Stimulated activated CD4-positive, alpha-beta T cell treated with anti-CD3 and anti-CD28 coated beads, Interleukin-15, amount 100 ng/mL, for 1 hour (primary cell): ENCODE results near the gene PIK3AP1.
"Not testable (repeated sequence)": the region's sequence is repeated elsewhere in the genome, so short reads cannot be mapped to it uniquely, and the experiment has no call there.

ENCODE experiments used
- DNase-seq, 2 donors: peaks; one replicate each; pipeline ENCODE4 v3.0.0-alpha.2; 2020; ENCODE audit warnings: low read depth in 1 of 2, low spot score in 1 of 2

The PIK3AP1 gene

GRCh38 chr10:96699613-96700012, 20.7 kb downstream of the PIK3AP1 start:
- no peak for DNase-seq

- DNase-seq, result not testable (repeated sequence)
These were observed 22.0 kb downstream of the PIK3AP1 start for GRCh38 chr10:96698305-96698704.

GRCh38 chr10:96697438-96697837, 22.9 kb downstream of the PIK3AP1 start:
- DNase-seq, result no peak

GRCh38 chr10:96696845-96697425, 23.4 kb downstream of the PIK3AP1 start:
- DNase-seq, result no peak

GRCh38 chr10:96695975-96696634, 24.2 kb downstream of the PIK3AP1 start:
- DNase-seq, result no peak

- DNase-seq, result no peak
These were observed 24.9 kb downstream of the PIK3AP1 start for GRCh38 chr10:96695366-96695765.

GRCh38 chr10:96693431-96693830, 26.9 kb downstream of the PIK3AP1 start:
- DNase-seq, result no peak

- no peak for DNase-seq
These were observed 27.9 kb downstream of the PIK3AP1 start for GRCh38 chr10:96692427-96692826.

GRCh38 chr10:96691761-96692160, 28.6 kb downstream of the PIK3AP1 start:
- DNase-seq, result no peak

GRCh38 chr10:96690755-96691730, 29.3 kb downstream of the PIK3AP1 start:
- DNase-seq, result no peak

- no peak for DNase-seq
These were observed 31.5 kb downstream of the PIK3AP1 start for GRCh38 chr10:96688789-96689188.

- DNase-seq, result no peak
These were observed 32.8 kb downstream of the PIK3AP1 start for GRCh38 chr10:96687317-96688012.

- DNase-seq, result no peak
These were observed 33.8 kb downstream of the PIK3AP1 start for GRCh38 chr10:96686514-96686913.

- no peak for DNase-seq
These were observed 35.0 kb downstream of the PIK3AP1 start for GRCh38 chr10:96685306-96685705.

- no peak for DNase-seq
These were observed 35.5 kb downstream of the PIK3AP1 start for GRCh38 chr10:96684826-96685225.

- DNase-seq, result no peak
These were observed 36.6 kb downstream of the PIK3AP1 start for GRCh38 chr10:96683710-96684109.

GRCh38 chr10:96683065-96683464, 37.2 kb downstream of the PIK3AP1 start:
- DNase-seq, result no peak

- no peak for DNase-seq
These were observed 38.8 kb downstream of the PIK3AP1 start for GRCh38 chr10:96681524-96681923.

- not testable (repeated sequence) for DNase-seq
These were observed 39.9 kb downstream of the PIK3AP1 start for GRCh38 chr10:96680463-96680862.

- DNase-seq, result no peak
These were observed 41.6 kb downstream of the PIK3AP1 start for GRCh38 chr10:96678725-96679124.
